Right kidney (tissue), 9 donors: ENCODE measurements around the gene PPP1R15B.

Source experiments
- DNase-seq: peaks from one replicate; pipeline ENCODE4 v3.0.0-alpha.2; 2016
- long read RNA-seq, 8 donors: transcript quantifications; one replicate each; lab custom pipeline, GENCODE V29; 2026

Gene PPP1R15B
- long read RNA-seq, donor 1, full-length matches to known transcripts, result 4 of 4 reads
- long read RNA-seq, donor 1, partial matches to known transcripts, result 0 of 4 reads
- long read RNA-seq, donor 1, other reads (novel, unspliced or antisense), result 0 of 4 reads
- long read RNA-seq, donor 2, full-length matches to known transcripts, result 5 of 5 reads
- long read RNA-seq, donor 2, partial matches to known transcripts, result 0 of 5 reads
- long read RNA-seq, donor 2, other reads (novel, unspliced or antisense), result 0 of 5 reads
- long read RNA-seq, donor 3, full-length matches to known transcripts, result 4 of 4 reads
- long read RNA-seq, donor 3, partial matches to known transcripts, result 0 of 4 reads
- long read RNA-seq, donor 3, other reads (novel, unspliced or antisense), result 0 of 4 reads
- long read RNA-seq, donor 4, full-length matches to known transcripts, result 8 of 8 reads
- long read RNA-seq, donor 4, partial matches to known transcripts, result 0 of 8 reads
- long read RNA-seq, donor 4, other reads (novel, unspliced or antisense), result 0 of 8 reads
- long read RNA-seq, donor 5, full-length matches to known transcripts, result 5 of 5 reads
- long read RNA-seq, donor 5, partial matches to known transcripts, result 0 of 5 reads
- long read RNA-seq, donor 5, other reads (novel, unspliced or antisense), result 0 of 5 reads
- long read RNA-seq, donor 6, full-length matches to known transcripts, result 8 of 8 reads
- long read RNA-seq, donor 6, partial matches to known transcripts, result 0 of 8 reads
- long read RNA-seq, donor 6, other reads (novel, unspliced or antisense), result 0 of 8 reads
- long read RNA-seq, donor 7, full-length matches to known transcripts, result 13 of 27 reads
- long read RNA-seq, donor 7, partial matches to known transcripts, result 14 of 27 reads
- long read RNA-seq, donor 7, other reads (novel, unspliced or antisense), result 0 of 27 reads
- long read RNA-seq, donor 8, full-length matches to known transcripts, result 11 of 11 reads
- long read RNA-seq, donor 8, partial matches to known transcripts, result 0 of 11 reads
- long read RNA-seq, donor 8, other reads (novel, unspliced or antisense), result 0 of 11 reads

GRCh38 chr1:204411451-204412204 lies at the start of gene PPP1R15B:
PPP1R15B (minus strand) TSS chr1:204411817; CDS start chr1:204411411, 406 bp downstream.
- DNase-seq, result peak; percentile 93

GRCh38 chr1:204460346-204460745 lies 48.7 kb upstream of the PPP1R15B start:
- DNase-seq, result no peak

GRCh38 chr1:204459706-204460105 lies 48.1 kb upstream of the PPP1R15B start:
- no peak for DNase-seq

GRCh38 chr1:204457666-204458065 lies 46.0 kb upstream of the PPP1R15B start:
- no peak for DNase-seq

GRCh38 chr1:204456826-204457442 lies 45.3 kb upstream of the PPP1R15B start:
- DNase-seq, result peak; percentile 68

- DNase-seq, result no peak
These were observed 44.2 kb upstream of the PPP1R15B start for GRCh38 chr1:204455831-204456145.

GRCh38 chr1:204455063-204455830 lies 43.6 kb upstream of the PPP1R15B start:
- no peak for DNase-seq

GRCh38 chr1:204454476-204454875 lies 42.9 kb upstream of the PPP1R15B start:
- DNase-seq, result no peak

- DNase-seq, result no peak
These were observed 41.6 kb upstream of the PPP1R15B start for GRCh38 chr1:204453141-204453772.

- no peak for DNase-seq
These were observed 39.9 kb upstream of the PPP1R15B start for GRCh38 chr1:204451352-204452124.

GRCh38 chr1:204450461-204451257 lies 39.0 kb upstream of the PPP1R15B start:
- DNase-seq, result no peak

GRCh38 chr1:204449678-204450280 lies 38.2 kb upstream of the PPP1R15B start:
- no peak for DNase-seq

- no peak for DNase-seq
These were observed 37.5 kb upstream of the PPP1R15B start for GRCh38 chr1:204448991-204449677.

GRCh38 chr1:204448344-204448964 lies 36.8 kb upstream of the PPP1R15B start:
- DNase-seq, result no peak

GRCh38 chr1:204447736-204448135 lies 36.1 kb upstream of the PPP1R15B start:
- no peak for DNase-seq

- no peak for DNase-seq
These were observed 35.6 kb upstream of the PPP1R15B start for GRCh38 chr1:204447190-204447589.

- DNase-seq, result peak; percentile 67
These were observed 34.9 kb upstream of the PPP1R15B start for GRCh38 chr1:204446413-204447111.
